IMR-90 (cell line): ENCODE measurements around the gene FLT1. TPM values are rescaled to one million over a fixed set of nuclear protein-coding genes. Genes with fewer than 3 reads are reported as not detected.

Experiments
- ATAC-seq: fragments of 200-7000 bp; cut with Tn5 transposase; 2 replicates; pipeline ENCODE4 v1.9.1; 2020; ENCODE audit warnings: low read depth, mild to moderate bottlenecking, moderate library complexity
- BruUV-seq: library from RNA; stranded (reverse); fragments of 400-500 nt; replicated peaks from 2 replicates; lab custom pipeline; 2021; lab: Mats Ljungman, UMichigan
- CTCF ChIA-PET: fragments of 300-600 bp; formaldehyde crosslinking; extraction: SDS; loops from one replicate; lab custom pipeline; 2021; ENCODE audit warnings: antibody characterized with exemption; lab: Yijun Ruan, JAX
- POLR2A ChIA-PET: fragments of 300-600 bp; sonication (Branson Sonifier 250); formaldehyde crosslinking; loops from one replicate; lab custom pipeline; 2022; ENCODE audit warnings: antibody characterized with exemption; ENCODE audit not compliant: unreplicated experiment; lab: Charles Lee
- DNase-seq: peaks from one replicate; pipeline ENCODE4 v3.0.0; 2013
- H2AFZ ChIP-seq: replicated peaks from 2 replicates; pipeline ENCODE3; 2013; ENCODE audit warnings: low read length, mild to moderate bottlenecking; ENCODE audit not compliant: poor library complexity
- H2AK5ac ChIP-seq: 2 replicates; pipeline ENCODE4 v1.6.1; 2013; ENCODE audit warnings: low read depth, low read length, inconsistent platforms
- H2AK9ac ChIP-seq: replicated peaks from 2 replicates; pipeline ENCODE3; 2013; ENCODE audit warnings: mild to moderate bottlenecking, low read depth, low read length, moderate library complexity; ENCODE audit not compliant: poor library complexity
- H2BK120ac ChIP-seq: 2 replicates; pipeline ENCODE4 v1.6.1; 2013; ENCODE audit warnings: low read depth, low read length, inconsistent platforms
- H2BK15ac ChIP-seq: 3 replicates; pipeline ENCODE4 v1.6.1; 2013; ENCODE audit warnings: low read depth, low read length, inconsistent platforms
- H2BK20ac ChIP-seq: 2 replicates; pipeline ENCODE4 v1.6.1; 2013; ENCODE audit warnings: low read depth, mild to moderate bottlenecking, inconsistent platforms, low read length, moderate library complexity
- H2BK5ac ChIP-seq: 2 replicates; pipeline ENCODE4 v1.6.1; 2013; ENCODE audit warnings: mild to moderate bottlenecking, low read depth, low read length, inconsistent platforms; ENCODE audit not compliant: poor library complexity, severe bottlenecking
- H3K14ac ChIP-seq: replicated peaks from 2 replicates; pipeline ENCODE4 v1.6.1; 2013; ENCODE audit warnings: low read depth, low read length, inconsistent platforms
- H3K18ac ChIP-seq: 2 replicates; pipeline ENCODE4 v1.6.1; 2013; ENCODE audit warnings: low read depth, low read length, control low read depth
- H3K23ac ChIP-seq: 2 replicates; pipeline ENCODE4 v1.6.1; 2013; ENCODE audit warnings: low read depth, low read length, inconsistent platforms
- H3K27ac ChIP-seq: 2 replicates; pipeline ENCODE4 v1.5.1; 2013; ENCODE audit warnings: mild to moderate bottlenecking, control low read depth, low read length; ENCODE audit not compliant: insufficient read depth
- H3K27me3 ChIP-seq: 2 replicates; pipeline ENCODE4 v1.6.1; 2013; ENCODE audit warnings: low read length; ENCODE audit not compliant: control insufficient read depth, insufficient read depth
- H3K36me3 ChIP-seq: 2 replicates; pipeline ENCODE4 v1.6.1; 2013; ENCODE audit warnings: low read length, mixed read lengths; ENCODE audit not compliant: control insufficient read depth, insufficient read depth
- H3K4ac ChIP-seq: 2 replicates; pipeline ENCODE4 v1.6.1; 2013; ENCODE audit warnings: low read depth, low read length, inconsistent platforms
- H3K4me1 ChIP-seq: 2 replicates; pipeline ENCODE4 v1.6.1; 2013; ENCODE audit warnings: low read length, mixed read lengths; ENCODE audit not compliant: control insufficient read depth, insufficient read depth
- H3K4me2 ChIP-seq: 2 replicates; pipeline ENCODE4 v1.6.1; 2013; ENCODE audit warnings: low read depth, mild to moderate bottlenecking, control low read depth, low read length, moderate library complexity
- H3K4me3 ChIP-seq: 2 replicates; pipeline ENCODE4 v1.5.1; 2013; ENCODE audit warnings: low read depth, mild to moderate bottlenecking, control low read depth, low read length, moderate library complexity; ENCODE audit not compliant: insufficient read depth
- H3K56ac ChIP-seq: 2 replicates; pipeline ENCODE4 v1.6.1; 2013; ENCODE audit warnings: low read length, inconsistent platforms; ENCODE audit not compliant: insufficient read depth; ENCODE audit errors: extremely low read depth
- H3K79me1 ChIP-seq, 2 experiments: 2 replicates each; pipeline ENCODE4 v1.6.1; 2013; ENCODE audit warnings: low read length in 2 of 2, inconsistent platforms in 1 of 2, low read depth in 1 of 2
- H3K9ac ChIP-seq: 2 replicates; pipeline ENCODE4 v1.6.1; 2013; ENCODE audit warnings: low read depth, low read length, control low read depth
- H3K9me1 ChIP-seq: 2 replicates; pipeline ENCODE4 v1.6.1; 2013; ENCODE audit warnings: low read length, inconsistent platforms; ENCODE audit not compliant: insufficient read depth
- H3K9me3 ChIP-seq: 2 replicates; pipeline ENCODE4 v1.6.1; 2013; ENCODE audit warnings: low read length; ENCODE audit not compliant: control insufficient read depth, insufficient read depth
- H4K20me1 ChIP-seq: 2 replicates; pipeline ENCODE4 v1.6.1; 2013; ENCODE audit warnings: low read length, inconsistent platforms; ENCODE audit not compliant: insufficient read depth
- H4K5ac ChIP-seq: 2 replicates; pipeline ENCODE4 v1.6.1; 2013; ENCODE audit warnings: mild to moderate bottlenecking, low read depth, low read length, control low read depth
- H4K8ac ChIP-seq, 2 experiments: 2 replicates each; pipeline ENCODE4 v1.6.1; 2013; ENCODE audit warnings: low read depth in 2 of 2, low read length in 2 of 2, control low read depth in 1 of 2, inconsistent platforms in 1 of 2
- H4K91ac ChIP-seq: 2 replicates; pipeline ENCODE4 v1.6.1; 2013; ENCODE audit warnings: low read depth, low read length, inconsistent platforms; ENCODE audit not compliant: insufficient read depth
- BHLHE40 ChIP-seq: fragments of 150-350 bp; IDR thresholded peaks from 2 replicates; pipeline ENCODE4 v1.6.1; 2016; ENCODE audit warnings: mild to moderate bottlenecking, low read depth, low read length
- CEBPB ChIP-seq: IDR thresholded peaks from 2 replicates; pipeline ENCODE4 v1.6.1; 2012; ENCODE audit warnings: low read depth, low read length, improper control_type of control experiment
- CHD1 ChIP-seq: IDR thresholded peaks from 2 replicates; pipeline ENCODE4 v1.6.1; 2012; ENCODE audit warnings: low read depth, low read length, improper control_type of control experiment
- MAFK ChIP-seq: IDR thresholded peaks from 2 replicates; pipeline ENCODE4 v1.6.1; 2012; ENCODE audit warnings: low read depth, low read length, improper control_type of control experiment
- MAZ ChIP-seq: IDR thresholded peaks from 2 replicates; pipeline ENCODE4 v1.6.1; 2012; ENCODE audit warnings: low read depth, mild to moderate bottlenecking, low read length, improper control_type of control experiment, moderate library complexity, borderline replicate concordance
- POLR2A ChIP-seq: IDR thresholded peaks from 2 replicates; pipeline ENCODE4 v1.6.1; 2012; ENCODE audit warnings: mild to moderate bottlenecking, low read depth, low read length
- RAD21 ChIP-seq: IDR thresholded peaks from 2 replicates; pipeline ENCODE4 v1.6.1; 2012; ENCODE audit warnings: low read length, improper control_type of control experiment
- RFX5 ChIP-seq: IDR thresholded peaks from 2 replicates; pipeline ENCODE4 v1.8.0; 2012; ENCODE audit warnings: low read depth, mild to moderate bottlenecking, low read length, moderate library complexity
- SMC3 ChIP-seq: fragments of 150-350 bp; IDR thresholded peaks from 2 replicates; pipeline ENCODE4 v1.6.1; 2016; ENCODE audit warnings: low read depth, mild to moderate bottlenecking, antibody characterized with exemption, low read length, moderate library complexity
- WGBS, 2 experiments: methylation state at CpG; one replicate each; pipeline versions ENCODE4 v1.1.5 to v1.1.7; 2013; ENCODE audit warnings: missing lambda C conversion rate in 2 of 2; ENCODE audit not compliant: insufficient read length in 1 of 2; ENCODE audit errors: extremely low coverage in 2 of 2; 5-methylcytosine and 5-hydroxymethylcytosine counted together
- dilution Hi-C: fragments of 300-500 bp; cut with HindIII; formaldehyde crosslinking; loops from one replicate; pipeline ENCODE4 v1.14.3; 2018; ENCODE audit warnings: low sequenced_read_pairs; ENCODE audit not compliant: unreplicated experiment
- in situ Hi-C: fragments of 300-500 bp; cut with MboI; formaldehyde crosslinking; loops from 3 replicates; pipeline ENCODE4 v1.14.3; 2019; ENCODE audit warnings: low sequenced_read_pairs, inconsistent platforms, mixed read lengths
- intact Hi-C: fragments of 100-400 bp; cut with micrococcal nuclease; formaldehyde crosslinking; loops from 2 replicates; pipeline ENCODE4 v1.10.0; 2022
- polyA plus RNA-seq, 3 experiments: library from polyadenylated mRNA; depleted of rRNA; stranded (reverse); fragments of >200 nt; gene quantifications; 2 replicates each; pipeline ENCODE4 v1.2.3, GENCODE V29; 2012; ENCODE audit warnings: low replicate concordance in 1 of 3
- total RNA-seq: library from RNA; depleted of rRNA; stranded (reverse); fragments of >200 nt; gene quantifications from 2 replicates; pipeline ENCODE4 v1.2.3, GENCODE V29; 2012
- TF ChIP-seq, protein P1 (sequence below): fragments of 150-350 bp; IDR thresholded peaks from 2 replicates; pipeline ENCODE4 v1.6.1; 2016; ENCODE audit warnings: low read depth, mild to moderate bottlenecking, low read length, moderate library complexity, borderline replicate concordance
- TF ChIP-seq, protein P2 (sequence below): fragments of 150-350 bp; IDR thresholded peaks from 2 replicates; pipeline ENCODE4 v1.6.1; 2017; ENCODE audit warnings: mild to moderate bottlenecking, antibody characterized with exemption, low read length, low read depth
- TF ChIP-seq, protein P3 (sequence below): conservative IDR thresholded peaks from 2 replicates; pipeline ENCODE4 v1.5.1; 2012; ENCODE audit warnings: mild to moderate bottlenecking, low read depth, low read length, improper control_type of control experiment

The FLT1 gene
- total and polyA plus RNA-seq, 2 of the 4 experiments (the other 2 are of a cell fraction): 4.5 to 10.4 TPM

DNA sequence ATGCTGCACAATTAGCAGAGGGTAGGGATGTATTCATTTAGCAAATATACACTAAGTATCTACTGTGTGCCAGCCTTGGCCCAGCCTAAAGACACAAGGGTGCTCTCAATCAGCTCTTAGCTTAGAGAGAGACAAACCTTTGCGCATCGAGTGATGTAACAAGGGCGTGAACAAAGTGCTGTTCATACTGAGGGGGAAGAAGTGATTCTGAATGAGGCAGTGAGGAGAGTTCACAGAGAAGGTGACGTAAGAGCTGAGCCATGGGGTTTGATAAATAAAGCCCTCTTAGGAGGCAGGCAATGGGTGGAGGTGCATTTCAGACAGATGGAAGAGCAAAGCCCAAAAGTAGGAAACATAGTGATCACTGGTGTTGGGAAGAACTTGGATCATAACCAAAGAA, 68.5 kb downstream of the FLT1 start:
- Histone ChIP-seq H3K9me3 (no peaks in the 10 kb centered on the region), H2BK15ac (no peak overlapping the region), H3K4ac (peak overlapping the region; percentile 41; the same call in 1 of the 2 replicates), H3K9me1 (peaks cover 6% of the 10 kb centered on the region; the same call in 1 of the 2 replicates), H2AK9ac (peak overlapping the region; percentile 21), H4K5ac (no peak overlapping the region), H4K91ac (no peak overlapping the region), H3K27ac (no peak overlapping the region), H3K56ac (no peak overlapping the region), H3K27me3 (no peaks in the 10 kb centered on the region), H3K4me3 (no peak overlapping the region), H2BK120ac (no peak overlapping the region; the same call in 1 of the 2 replicates), H2AK5ac (no peak overlapping the region), H2BK5ac (peak overlapping the region; percentile 0), H2BK20ac (0 out of 2 replicates have a peak overlapping the region, but pooled peaks have one; percentile 26), H4K20me1 (no peaks in the 10 kb centered on the region), H3K4me1 (peaks cover 3% of the 10 kb centered on the region), H3K14ac (0 out of 2 replicates have a peak overlapping the region, but pooled peaks have one; percentile 38), H3K9ac (no peak overlapping the region), H4K8ac (no peak overlapping the region), H2AFZ (no peak overlapping the region), H3K36me3 (no peaks in the 10 kb centered on the region), H3K4me2 (no peak overlapping the region), H3K79me1 (peaks cover 0 to 4% of the 10 kb centered on the region in 2 experiments; a peak in 1 of 4 replicates), H3K18ac (no peak overlapping the region; the same call in 1 of the 2 replicates), H3K23ac (no peak overlapping the region)
- in situ Hi-C loops (no loop called here), dilution Hi-C loops (no loop called here), intact Hi-C loops (no loop called here)
- TF ChIP-seq POLR2A: no peak
- no peak for TF ChIP-seq CEBPB
- TF ChIP-seq, protein P1, sequence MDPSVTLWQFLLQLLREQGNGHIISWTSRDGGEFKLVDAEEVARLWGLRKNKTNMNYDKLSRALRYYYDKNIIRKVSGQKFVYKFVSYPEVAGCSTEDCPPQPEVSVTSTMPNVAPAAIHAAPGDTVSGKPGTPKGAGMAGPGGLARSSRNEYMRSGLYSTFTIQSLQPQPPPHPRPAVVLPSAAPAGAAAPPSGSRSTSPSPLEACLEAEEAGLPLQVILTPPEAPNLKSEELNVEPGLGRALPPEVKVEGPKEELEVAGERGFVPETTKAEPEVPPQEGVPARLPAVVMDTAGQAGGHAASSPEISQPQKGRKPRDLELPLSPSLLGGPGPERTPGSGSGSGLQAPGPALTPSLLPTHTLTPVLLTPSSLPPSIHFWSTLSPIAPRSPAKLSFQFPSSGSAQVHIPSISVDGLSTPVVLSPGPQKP: no peak
- TF ChIP-seq, protein P2, sequence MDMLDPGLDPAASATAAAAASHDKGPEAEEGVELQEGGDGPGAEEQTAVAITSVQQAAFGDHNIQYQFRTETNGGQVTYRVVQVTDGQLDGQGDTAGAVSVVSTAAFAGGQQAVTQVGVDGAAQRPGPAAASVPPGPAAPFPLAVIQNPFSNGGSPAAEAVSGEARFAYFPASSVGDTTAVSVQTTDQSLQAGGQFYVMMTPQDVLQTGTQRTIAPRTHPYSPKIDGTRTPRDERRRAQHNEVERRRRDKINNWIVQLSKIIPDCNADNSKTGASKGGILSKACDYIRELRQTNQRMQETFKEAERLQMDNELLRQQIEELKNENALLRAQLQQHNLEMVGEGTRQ: no peak
- TF ChIP-seq MAFK: no peak
- TF ChIP-seq SMC3: no peak
- TF ChIP-seq BHLHE40: no peak
- no peak for TF ChIP-seq CHD1
- TF ChIP-seq RAD21: no peak
- TF ChIP-seq, protein P3, sequence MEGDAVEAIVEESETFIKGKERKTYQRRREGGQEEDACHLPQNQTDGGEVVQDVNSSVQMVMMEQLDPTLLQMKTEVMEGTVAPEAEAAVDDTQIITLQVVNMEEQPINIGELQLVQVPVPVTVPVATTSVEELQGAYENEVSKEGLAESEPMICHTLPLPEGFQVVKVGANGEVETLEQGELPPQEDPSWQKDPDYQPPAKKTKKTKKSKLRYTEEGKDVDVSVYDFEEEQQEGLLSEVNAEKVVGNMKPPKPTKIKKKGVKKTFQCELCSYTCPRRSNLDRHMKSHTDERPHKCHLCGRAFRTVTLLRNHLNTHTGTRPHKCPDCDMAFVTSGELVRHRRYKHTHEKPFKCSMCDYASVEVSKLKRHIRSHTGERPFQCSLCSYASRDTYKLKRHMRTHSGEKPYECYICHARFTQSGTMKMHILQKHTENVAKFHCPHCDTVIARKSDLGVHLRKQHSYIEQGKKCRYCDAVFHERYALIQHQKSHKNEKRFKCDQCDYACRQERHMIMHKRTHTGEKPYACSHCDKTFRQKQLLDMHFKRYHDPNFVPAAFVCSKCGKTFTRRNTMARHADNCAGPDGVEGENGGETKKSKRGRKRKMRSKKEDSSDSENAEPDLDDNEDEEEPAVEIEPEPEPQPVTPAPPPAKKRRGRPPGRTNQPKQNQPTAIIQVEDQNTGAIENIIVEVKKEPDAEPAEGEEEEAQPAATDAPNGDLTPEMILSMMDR: no peak
- TF ChIP-seq RFX5: no peak
- no peak for TF ChIP-seq MAZ
- DNase-seq (no peak), ATAC-seq (no peak)
- no TSS peak for BruUV-seq
- CTCF ChIA-PET: interaction anchor here (0.6 kb wide), 1 partner anchor 203 kb away, joined by 5 read pairs; no protein-coding TSS in a partner anchor
- WGBS, 2 experiments: 98% methylated on average over 4 of the region's 4 CpGs; no CpG with 5 or more reads in 1 of the 2 experiments
- POLR2A ChIA-PET: no interaction called here
